ENCODE data around the gene MAMDC4. TPM values are rescaled to one million over a fixed set of nuclear protein-coding genes. Genes with fewer than 3 reads are reported as not detected.

Gene MAMDC4
- total RNA-seq, 1 donor from 2014 or later = 22.6 TPM

DNA sequence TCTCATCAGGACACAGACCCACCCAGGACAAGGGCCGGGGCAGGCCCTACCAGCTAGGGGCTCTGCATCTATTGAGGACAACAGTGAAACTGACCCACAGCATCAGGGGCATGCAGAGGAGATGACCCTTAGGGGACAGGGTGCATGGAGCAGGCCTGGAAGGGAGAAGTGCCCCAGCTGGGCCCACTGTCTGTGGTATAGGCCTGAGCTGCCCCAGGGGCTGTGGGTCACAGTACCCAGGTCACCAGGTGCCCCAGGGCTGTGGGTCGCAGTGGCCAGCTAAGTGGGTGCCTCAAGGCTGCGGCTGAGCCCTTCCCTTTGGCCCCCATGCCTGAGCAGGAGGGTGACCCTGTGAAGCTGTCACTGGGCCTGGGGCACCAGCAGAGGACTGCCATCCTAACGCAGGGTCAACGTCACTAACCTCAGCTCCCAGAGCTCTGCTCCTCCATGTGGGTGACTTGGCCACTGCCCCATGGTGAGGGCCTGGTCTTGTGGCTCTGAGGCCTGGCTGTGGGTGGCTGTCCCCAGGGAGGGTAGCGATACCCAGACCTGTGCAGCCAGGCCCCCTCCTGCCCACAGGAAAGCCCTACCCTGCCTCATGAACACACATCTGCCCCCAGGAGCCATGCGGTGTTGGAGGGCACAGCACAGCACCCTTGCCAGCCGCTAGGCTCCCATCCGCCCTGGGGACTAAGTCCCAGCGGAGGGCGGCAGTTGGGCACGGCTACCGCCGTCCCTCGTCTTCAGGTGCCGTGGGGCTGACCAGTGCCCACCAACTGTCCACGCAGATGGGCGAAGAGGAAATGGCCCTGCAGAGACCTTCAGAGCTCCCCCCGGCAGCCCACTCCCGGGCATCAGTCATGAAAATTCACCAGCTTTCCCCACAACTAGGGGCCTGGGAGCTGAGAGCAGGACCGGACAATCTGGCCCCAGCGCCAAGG is 9.1 kb downstream of the MAMDC4 start:
- DNase-seq (ENCODE audit: low spot score in 2 of 2, unreplicated experiment in 2 of 2) = peak in 1 of 2 experiments; percentile 11
- Mint-ChIP-seq H3K4me1 (peaks cover 5% of the 10 kb centered on the region), H3K27ac (no peak overlapping the region), H3K27me3 (ENCODE audit: low read depth) (no peaks in the 10 kb centered on the region), H3K4me3 (no peak overlapping the region), H3K36me3 (peaks cover 4% of the 10 kb centered on the region), H3K9me3 (no peaks in the 10 kb centered on the region)
- TF ChIP-seq, protein P1, sequence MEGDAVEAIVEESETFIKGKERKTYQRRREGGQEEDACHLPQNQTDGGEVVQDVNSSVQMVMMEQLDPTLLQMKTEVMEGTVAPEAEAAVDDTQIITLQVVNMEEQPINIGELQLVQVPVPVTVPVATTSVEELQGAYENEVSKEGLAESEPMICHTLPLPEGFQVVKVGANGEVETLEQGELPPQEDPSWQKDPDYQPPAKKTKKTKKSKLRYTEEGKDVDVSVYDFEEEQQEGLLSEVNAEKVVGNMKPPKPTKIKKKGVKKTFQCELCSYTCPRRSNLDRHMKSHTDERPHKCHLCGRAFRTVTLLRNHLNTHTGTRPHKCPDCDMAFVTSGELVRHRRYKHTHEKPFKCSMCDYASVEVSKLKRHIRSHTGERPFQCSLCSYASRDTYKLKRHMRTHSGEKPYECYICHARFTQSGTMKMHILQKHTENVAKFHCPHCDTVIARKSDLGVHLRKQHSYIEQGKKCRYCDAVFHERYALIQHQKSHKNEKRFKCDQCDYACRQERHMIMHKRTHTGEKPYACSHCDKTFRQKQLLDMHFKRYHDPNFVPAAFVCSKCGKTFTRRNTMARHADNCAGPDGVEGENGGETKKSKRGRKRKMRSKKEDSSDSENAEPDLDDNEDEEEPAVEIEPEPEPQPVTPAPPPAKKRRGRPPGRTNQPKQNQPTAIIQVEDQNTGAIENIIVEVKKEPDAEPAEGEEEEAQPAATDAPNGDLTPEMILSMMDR (IDR thresholded peaks at IDR 0.05; ENCODE audit: unreplicated experiment) = no peak

DNA sequence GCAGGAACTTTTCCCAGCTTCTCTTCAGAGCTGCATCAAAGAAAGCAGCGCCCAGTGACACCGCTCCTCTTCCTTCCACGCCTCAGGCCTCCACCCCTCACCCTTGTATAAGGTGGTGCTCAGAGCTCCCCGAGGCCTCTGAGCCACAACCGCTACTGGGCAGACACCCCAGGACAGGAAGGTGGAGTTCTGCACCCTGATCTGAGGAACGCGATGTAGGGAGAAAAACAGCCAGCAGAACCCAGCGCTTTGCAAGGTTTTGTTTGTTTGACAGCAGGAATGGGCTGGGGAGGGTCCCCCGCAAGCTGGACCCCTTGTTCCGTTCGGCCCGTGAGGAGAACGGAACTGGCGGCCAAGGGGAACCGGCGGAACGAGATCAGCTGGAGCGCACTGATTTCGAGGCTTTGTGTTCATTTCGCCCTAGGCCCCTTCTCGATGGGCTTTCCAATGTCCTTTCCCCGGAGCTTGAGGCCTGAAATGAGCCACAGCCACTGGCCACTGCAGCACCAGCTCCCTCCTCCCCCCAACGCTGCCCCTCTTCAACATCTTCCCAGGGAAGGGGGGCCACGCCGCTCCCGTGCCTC is 9.8 kb downstream of the MAMDC4 start:
- H3K9me3 Mint-ChIP-seq = no peaks in the 10 kb centered on the region
- H3K4me1 Mint-ChIP-seq = peaks cover 5% of the 10 kb centered on the region
- TF ChIP-seq, protein P1 (IDR thresholded peaks at IDR 0.05; ENCODE audit: unreplicated experiment) = no peak
- no peak for DNase-seq (ENCODE audit: low spot score in 2 of 2, unreplicated experiment in 2 of 2)
- H3K36me3 Mint-ChIP-seq = peaks cover 4% of the 10 kb centered on the region
- no peak overlapping the region for H3K27ac Mint-ChIP-seq
- no peak overlapping the region for H3K4me3 Mint-ChIP-seq
- no peaks in the 10 kb centered on the region for H3K27me3 Mint-ChIP-seq (ENCODE audit: low read depth)

DNA sequence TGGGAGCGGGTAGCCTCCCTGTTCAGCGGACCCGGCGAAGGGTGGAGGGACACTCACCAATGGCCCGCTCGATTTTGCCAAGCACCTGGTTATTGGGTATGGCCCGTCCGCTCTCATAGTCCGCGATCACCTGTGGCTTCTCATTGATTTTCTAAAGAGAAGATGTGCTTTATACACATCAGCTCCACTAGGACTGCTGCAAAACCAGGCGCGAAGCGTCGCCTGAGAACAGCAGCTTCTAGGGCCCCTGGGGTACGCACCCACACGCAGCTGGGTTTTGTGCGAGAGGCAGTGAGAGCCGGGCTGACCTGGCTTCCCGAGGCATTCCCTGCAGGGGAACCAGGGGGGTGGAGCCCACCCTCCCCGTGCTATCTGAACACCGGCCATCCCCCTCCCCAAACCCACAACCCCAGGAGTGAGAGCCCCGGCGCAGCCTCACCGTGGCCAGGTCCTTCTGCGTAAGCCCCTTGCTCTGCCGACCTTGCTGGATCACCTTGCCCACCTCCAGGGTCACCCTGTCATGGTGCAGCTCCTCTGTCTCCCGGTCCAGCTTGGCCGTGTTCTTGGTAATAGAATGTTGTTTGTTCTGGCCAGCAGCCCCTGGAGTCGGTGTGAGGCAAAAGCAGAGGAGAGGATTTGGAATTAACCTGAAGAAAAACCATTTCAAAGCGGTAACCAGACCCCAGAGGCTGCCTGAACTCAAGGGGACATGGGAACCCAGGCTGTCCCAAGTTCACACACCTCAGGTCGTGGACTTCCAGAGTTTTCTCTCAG is 10.9 kb downstream of the MAMDC4 start:
- Mint-ChIP-seq H3K4me3 (no peak overlapping the region), H3K9me3 (peaks cover 4% of the 10 kb centered on the region), H3K27me3 (ENCODE audit: low read depth) (no peaks in the 10 kb centered on the region), H3K4me1 (peaks cover 5% of the 10 kb centered on the region), H3K36me3 (peaks cover 10% of the 10 kb centered on the region), H3K27ac (no peak overlapping the region)
- peak in 1 of 2 experiments; percentile 17 for DNase-seq (ENCODE audit: low spot score in 2 of 2, unreplicated experiment in 2 of 2)
- TF ChIP-seq, protein P1 (IDR thresholded peaks at IDR 0.05; ENCODE audit: unreplicated experiment) = no peak

DNA sequence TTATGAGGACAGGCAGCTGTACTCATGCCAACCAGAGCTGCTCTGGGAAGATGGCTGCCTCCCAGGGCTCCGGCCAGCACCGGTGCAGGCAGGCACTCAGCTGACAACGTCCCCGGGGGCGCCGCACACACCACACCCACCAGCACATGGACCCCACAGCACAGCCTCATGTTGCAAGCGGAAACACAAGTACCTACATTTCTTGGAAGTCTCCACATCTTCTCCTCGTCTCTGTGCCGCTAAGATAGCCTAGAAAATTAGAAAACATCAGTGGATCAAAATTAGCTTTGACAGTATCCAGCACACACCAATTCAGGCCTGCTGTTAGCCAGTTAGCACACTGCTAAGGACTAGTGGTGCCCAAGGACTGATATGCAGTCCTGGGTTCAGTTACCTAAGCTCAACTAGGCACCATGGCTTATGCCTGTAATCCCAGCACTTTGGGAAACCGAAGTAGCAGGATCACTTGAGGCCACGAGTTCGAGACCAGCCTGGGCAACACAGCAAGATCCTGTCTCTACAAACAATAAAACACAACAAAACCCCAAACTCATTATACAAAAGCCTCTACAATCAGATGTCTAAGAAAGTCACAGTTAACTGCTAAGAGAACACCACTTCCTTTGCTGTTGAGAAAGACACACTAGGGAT is 11.6 kb downstream of the MAMDC4 start:
- Mint-ChIP-seq H3K36me3 (peaks cover 14% of the 10 kb centered on the region), H3K27me3 (ENCODE audit: low read depth) (no peaks in the 10 kb centered on the region), H3K9me3 (peaks cover 9% of the 10 kb centered on the region), H3K4me3 (no peak overlapping the region), H3K27ac (no peak overlapping the region), H3K4me1 (peaks cover 5% of the 10 kb centered on the region)
- DNase-seq (ENCODE audit: low spot score in 2 of 2, unreplicated experiment in 2 of 2) = no peak
- TF ChIP-seq, protein P1 (IDR thresholded peaks at IDR 0.05; ENCODE audit: unreplicated experiment) = no peak

DNA sequence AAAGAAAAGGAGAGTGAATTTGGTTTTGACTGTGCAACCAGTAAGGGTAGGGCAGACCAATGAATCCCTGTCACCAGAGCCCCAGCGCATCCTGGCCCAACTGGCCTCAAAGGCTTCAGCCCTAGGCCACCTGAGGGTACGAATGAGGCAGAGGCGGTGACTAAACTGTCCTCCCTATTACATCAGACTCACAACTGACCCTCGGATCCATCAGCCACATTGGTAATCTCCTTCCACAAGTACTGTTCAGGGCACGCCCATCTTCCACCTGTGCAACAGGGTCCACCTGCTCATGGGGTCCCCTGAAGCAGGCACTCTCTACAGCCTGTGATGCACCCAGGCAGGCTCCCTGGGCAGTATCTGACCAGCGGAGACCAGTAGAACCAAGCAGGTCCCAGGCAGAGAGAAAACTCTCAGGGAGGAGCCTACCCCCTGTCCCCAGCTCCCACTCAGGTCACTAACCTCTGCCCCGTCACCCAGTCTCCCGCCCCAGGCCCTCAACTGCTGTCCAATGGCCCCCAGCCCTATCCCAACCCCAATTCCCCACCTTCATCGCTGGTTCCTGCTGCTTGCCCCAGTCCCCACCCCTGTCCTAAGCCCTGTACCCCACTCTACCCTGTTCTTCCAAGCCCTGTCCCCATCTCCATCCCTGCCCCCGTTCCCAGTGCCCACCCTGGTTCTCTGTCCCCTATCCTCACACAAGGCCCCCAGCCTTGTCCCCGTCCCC is 13.1 kb downstream of the MAMDC4 start:
- Mint-ChIP-seq H3K4me1 (peaks cover 5% of the 10 kb centered on the region), H3K27ac (peak overlapping the region; percentile 47), H3K9me3 (peaks cover 15% of the 10 kb centered on the region), H3K36me3 (peaks cover 19% of the 10 kb centered on the region), H3K4me3 (peak overlapping the region; percentile 83), H3K27me3 (ENCODE audit: low read depth) (no peaks in the 10 kb centered on the region)
- TF ChIP-seq, protein P1 (IDR thresholded peaks at IDR 0.05; ENCODE audit: unreplicated experiment) = no peak
- no peak for DNase-seq (ENCODE audit: low spot score in 2 of 2, unreplicated experiment in 2 of 2)
